HepG2 (cell line): Measurements from ENCODE around the gene PSME3IP1. TPM values are rescaled to one million over a fixed set of nuclear protein-coding genes. Genes with fewer than 3 reads are reported as not detected.
A peak's percentile ranks its signal among the peaks of the same experiment; 100 is the strongest.

Experiments
- CEBPG ChIP-seq: IDR thresholded peaks from 2 replicates; pipeline ENCODE4 v1.6.1; 2016
- GPN1 ChIP-seq: sonication (generic); formaldehyde crosslinking; IDR thresholded peaks from 2 replicates; pipeline ENCODE4 v1.5.1; 2020; ENCODE audit warnings: missing genetic modification reagents, borderline replicate concordance
- LCORL ChIP-seq, 2 experiments: fragments of 450-650 bp in 1 of 2; sonication (generic) in 1 of 2; formaldehyde crosslinking in 1 of 2; IDR thresholded peaks; 2 replicates each; pipeline versions ENCODE4 v1.5.0 to v1.6.1; 2017 to 2020; ENCODE audit warnings: antibody characterized with exemption in 1 of 2, missing genetic modification reagents in 1 of 2
- MXD4 ChIP-seq: IDR thresholded peaks from 2 replicates; pipeline ENCODE4 v1.6.1; 2016; ENCODE audit warnings: mild to moderate bottlenecking, missing biosample characterization, missing genetic modification reagents
- PAF1 ChIP-seq: IDR thresholded peaks from 2 replicates; pipeline ENCODE4 v1.6.1; 2016; ENCODE audit warnings: missing genetic modification reagents, missing compliant biosample characterization
- POLR2G ChIP-seq: fragments of 200-400 bp; formaldehyde crosslinking; IDR thresholded peaks from 2 replicates; pipeline ENCODE4 v1.6.1; 2018; ENCODE audit warnings: mild to moderate bottlenecking, low read depth, low read length, moderate library complexity
- RCOR2 ChIP-seq: IDR thresholded peaks from 2 replicates; pipeline ENCODE4 v1.6.1; 2016; ENCODE audit warnings: missing biosample characterization, missing genetic modification reagents
- TBP ChIP-seq: sonication (generic); formaldehyde crosslinking; IDR thresholded peaks from 2 replicates; pipeline ENCODE4 v1.5.0; 2020; ENCODE audit warnings: missing genetic modification reagents
- TBX3 ChIP-seq: fragments of 450-650 bp; IDR thresholded peaks from 2 replicates; pipeline ENCODE4 v1.6.1; 2017; ENCODE audit warnings: antibody characterized with exemption, mild to moderate bottlenecking, inconsistent platforms, borderline replicate concordance
- TEAD3 ChIP-seq: optimal IDR thresholded peaks from 2 replicates; pipeline ENCODE3; 2016; ENCODE audit warnings: borderline replicate concordance
- U2AF2 ChIP-seq: fragments of 200-400 bp; formaldehyde crosslinking; IDR thresholded peaks from 2 replicates; pipeline ENCODE4 v1.6.1; 2017; ENCODE audit warnings: low read depth, mild to moderate bottlenecking, low read length
- ZBTB42 ChIP-seq: sonication (generic); formaldehyde crosslinking; IDR thresholded peaks from 2 replicates; pipeline ENCODE4 v1.5.0; 2020; ENCODE audit warnings: mild to moderate bottlenecking, missing genetic modification reagents
- ZNF124 ChIP-seq: sonication (generic); formaldehyde crosslinking; IDR thresholded peaks from 2 replicates; pipeline ENCODE4 v1.4.0; 2020; ENCODE audit warnings: missing genetic modification reagents
- ZNF260 ChIP-seq: sonication (generic); formaldehyde crosslinking; IDR thresholded peaks from 2 replicates; pipeline ENCODE4 v1.4.0; 2020; ENCODE audit warnings: missing genetic modification reagents, low read depth, mild to moderate bottlenecking, borderline replicate concordance
- ZNF468 ChIP-seq: sonication (generic); formaldehyde crosslinking; IDR thresholded peaks from 2 replicates; pipeline ENCODE4 v1.8.0; 2022; ENCODE audit warnings: mild to moderate bottlenecking, moderate library complexity, missing genetic modification reagents
- ZNF616 ChIP-seq: sonication (generic); formaldehyde crosslinking; IDR thresholded peaks from 2 replicates; pipeline ENCODE4 v1.5.0; 2020; ENCODE audit warnings: low read depth, mild to moderate bottlenecking, missing genetic modification reagents
- ZNF619 ChIP-seq: sonication (generic); formaldehyde crosslinking; IDR thresholded peaks from 2 replicates; pipeline ENCODE4 v1.4.0; 2020; ENCODE audit warnings: mild to moderate bottlenecking, missing genetic modification reagents
- ZNF674 ChIP-seq: sonication (generic); formaldehyde crosslinking; IDR thresholded peaks from 2 replicates; pipeline ENCODE4 v1.5.0; 2020; ENCODE audit warnings: low read depth, mild to moderate bottlenecking, missing genetic modification reagents
- ZNF720 ChIP-seq: sonication (generic); formaldehyde crosslinking; IDR thresholded peaks from 2 replicates; pipeline ENCODE4 v1.4.0; 2020; ENCODE audit warnings: missing genetic modification reagents
- ZNF737 ChIP-seq: sonication (generic); formaldehyde crosslinking; IDR thresholded peaks from 2 replicates; pipeline ENCODE4 v1.5.0; 2020; ENCODE audit warnings: missing genetic modification reagents, mild to moderate bottlenecking, borderline replicate concordance
- polyA plus RNA-seq, 8 experiments: library from polyadenylated mRNA; depleted of rRNA in 3 of 8; stranded (reverse) in 7 of 8; unstranded in 1 of 8; fragments of >200 nt; fragmentation: Illumina TruSeq in 4 of 8; extraction: Trizol in 4 of 8; gene quantifications; 2 replicates each; pipeline versions ENCODE4 v1.2.1 to v1.2.3, GENCODE V29; 2011 to 2016; ENCODE audit warnings: low read depth in 4 of 8, missing spikeins in 1 of 8, mixed read lengths in 1 of 8; ENCODE audit not compliant: insufficient read depth in 1 of 8
- total RNA-seq, 5 experiments: library from RNA; depleted of rRNA; stranded (reverse); fragments of >200 nt; fragmentation: Illumina TruSeq; extraction: Trizol; gene quantifications; 2 replicates each; pipeline ENCODE4 v1.2.3, GENCODE V29; 2016; ENCODE audit warnings: low read depth in 1 of 5
- TF ChIP-seq, protein P1 (sequence below): sonication (generic); formaldehyde crosslinking; IDR thresholded peaks from 2 replicates; pipeline ENCODE4 v1.5.0; 2020; ENCODE audit warnings: mild to moderate bottlenecking, missing genetic modification reagents, borderline replicate concordance
- TF ChIP-seq, protein P2 (sequence below): sonication (generic); formaldehyde crosslinking; IDR thresholded peaks from 2 replicates; pipeline ENCODE4 v1.8.0; 2022; ENCODE audit warnings: missing genetic modification reagents, mild to moderate bottlenecking, moderate library complexity, borderline replicate concordance
- TF ChIP-seq, protein P3 (sequence below): sonication (generic); formaldehyde crosslinking; IDR thresholded peaks from 2 replicates; pipeline ENCODE4 v1.5.0; 2020; ENCODE audit warnings: mild to moderate bottlenecking, missing genetic modification reagents

Gene PSME3IP1
- total and polyA plus RNA-seq, 2 of the 13 experiments (the other 11 are each of a cell fraction or from before 2014, with no cell fraction given), result 90.8 to 99.8 TPM

DNA sequence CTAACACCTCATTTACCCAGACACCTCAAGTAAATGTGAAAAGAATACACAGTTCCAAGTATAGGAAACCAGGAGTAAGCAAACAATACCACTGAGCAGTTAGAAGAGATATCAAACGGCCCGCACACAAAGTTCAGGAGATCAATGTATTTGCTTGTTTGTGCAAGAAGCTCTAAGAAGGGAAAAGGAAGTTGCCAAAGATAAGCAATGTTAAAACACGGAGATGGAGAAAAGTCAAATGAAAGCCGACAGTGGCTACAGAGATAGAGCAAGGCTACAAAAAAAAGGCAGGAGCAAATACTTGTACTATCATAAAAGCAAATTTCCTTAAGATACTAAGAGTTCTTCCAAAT, 29.5 kb downstream of the PSME3IP1 start (continued):
- TF ChIP-seq, protein P1, sequence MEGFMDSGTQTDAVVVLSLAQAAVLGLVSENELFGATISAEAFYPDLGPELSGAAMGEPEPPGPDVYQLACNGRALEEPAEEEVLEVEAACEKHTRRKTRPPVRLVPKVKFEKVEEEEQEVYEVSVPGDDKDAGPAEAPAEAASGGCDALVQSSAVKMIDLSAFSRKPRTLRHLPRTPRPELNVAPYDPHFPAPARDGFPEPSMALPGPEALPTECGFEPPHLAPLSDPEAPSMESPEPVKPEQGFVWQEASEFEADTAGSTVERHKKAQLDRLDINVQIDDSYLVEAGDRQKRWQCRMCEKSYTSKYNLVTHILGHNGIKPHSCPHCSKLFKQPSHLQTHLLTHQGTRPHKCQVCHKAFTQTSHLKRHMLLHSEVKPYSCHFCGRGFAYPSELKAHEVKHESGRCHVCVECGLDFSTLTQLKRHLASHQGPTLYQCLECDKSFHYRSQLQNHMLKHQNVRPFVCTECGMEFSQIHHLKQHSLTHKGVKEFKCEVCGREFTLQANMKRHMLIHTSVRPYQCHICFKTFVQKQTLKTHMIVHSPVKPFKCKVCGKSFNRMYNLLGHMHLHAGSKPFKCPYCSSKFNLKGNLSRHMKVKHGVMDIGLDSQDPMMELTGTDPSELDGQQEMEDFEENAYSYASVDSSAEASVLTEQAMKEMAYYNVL (CRISPR knock-in tag), result peak; percentile 66; the same call in 1 of the 2 replicates
- TF ChIP-seq ZNF468 (CRISPR knock-in tag), result no peak
- TF ChIP-seq RCOR2 (CRISPR knock-in tag), result peak; percentile 54; the same call in 1 of the 2 replicates
- no peak; the same call in 1 of the 2 replicates for TF ChIP-seq TBX3
- TF ChIP-seq ZBTB42 (CRISPR knock-in tag), result no peak
- TF ChIP-seq LCORL (IDR thresholded peaks at IDR 0.05), result no peak
- peak; percentile 34; the same call in 1 of the 2 replicates for TF ChIP-seq LCORL (CRISPR knock-in tag; IDR thresholded peaks at IDR 0.05)
- TF ChIP-seq ZNF720, result no peak
- TF ChIP-seq ZNF737 (CRISPR knock-in tag), result no peak
- no peak for TF ChIP-seq ZNF674 (CRISPR knock-in tag)
- peak; percentile 37; the same call in 1 of the 2 replicates for TF ChIP-seq CEBPG (CRISPR knock-in tag)
- TF ChIP-seq TBP (CRISPR knock-in tag), result no peak
- TF ChIP-seq ZNF616, result no peak
- no peak for TF ChIP-seq GPN1 (CRISPR knock-in tag)
- TF ChIP-seq U2AF2, result no peak
- TF ChIP-seq ZNF124 (CRISPR knock-in tag), result peak; percentile 83; the same call in 1 of the 2 replicates
- TF ChIP-seq PAF1, result no peak
- no peak for TF ChIP-seq ZNF260
- TF ChIP-seq TEAD3 (CRISPR knock-in tag), result peak; percentile 36
- TF ChIP-seq, protein P2, sequence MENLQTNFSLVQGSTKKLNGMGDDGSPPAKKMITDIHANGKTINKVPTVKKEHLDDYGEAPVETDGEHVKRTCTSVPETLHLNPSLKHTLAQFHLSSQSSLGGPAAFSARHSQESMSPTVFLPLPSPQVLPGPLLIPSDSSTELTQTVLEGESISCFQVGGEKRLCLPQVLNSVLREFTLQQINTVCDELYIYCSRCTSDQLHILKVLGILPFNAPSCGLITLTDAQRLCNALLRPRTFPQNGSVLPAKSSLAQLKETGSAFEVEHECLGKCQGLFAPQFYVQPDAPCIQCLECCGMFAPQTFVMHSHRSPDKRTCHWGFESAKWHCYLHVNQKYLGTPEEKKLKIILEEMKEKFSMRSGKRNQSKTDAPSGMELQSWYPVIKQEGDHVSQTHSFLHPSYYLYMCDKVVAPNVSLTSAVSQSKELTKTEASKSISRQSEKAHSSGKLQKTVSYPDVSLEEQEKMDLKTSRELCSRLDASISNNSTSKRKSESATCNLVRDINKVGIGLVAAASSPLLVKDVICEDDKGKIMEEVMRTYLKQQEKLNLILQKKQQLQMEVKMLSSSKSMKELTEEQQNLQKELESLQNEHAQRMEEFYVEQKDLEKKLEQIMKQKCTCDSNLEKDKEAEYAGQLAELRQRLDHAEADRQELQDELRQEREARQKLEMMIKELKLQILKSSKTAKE (CRISPR knock-in tag), result 0 out of 2 replicates have a peak, but pooled peaks have one; percentile 32
- TF ChIP-seq POLR2G, result no peak
- TF ChIP-seq MXD4 (CRISPR knock-in tag), result no peak
- TF ChIP-seq, protein P3, sequence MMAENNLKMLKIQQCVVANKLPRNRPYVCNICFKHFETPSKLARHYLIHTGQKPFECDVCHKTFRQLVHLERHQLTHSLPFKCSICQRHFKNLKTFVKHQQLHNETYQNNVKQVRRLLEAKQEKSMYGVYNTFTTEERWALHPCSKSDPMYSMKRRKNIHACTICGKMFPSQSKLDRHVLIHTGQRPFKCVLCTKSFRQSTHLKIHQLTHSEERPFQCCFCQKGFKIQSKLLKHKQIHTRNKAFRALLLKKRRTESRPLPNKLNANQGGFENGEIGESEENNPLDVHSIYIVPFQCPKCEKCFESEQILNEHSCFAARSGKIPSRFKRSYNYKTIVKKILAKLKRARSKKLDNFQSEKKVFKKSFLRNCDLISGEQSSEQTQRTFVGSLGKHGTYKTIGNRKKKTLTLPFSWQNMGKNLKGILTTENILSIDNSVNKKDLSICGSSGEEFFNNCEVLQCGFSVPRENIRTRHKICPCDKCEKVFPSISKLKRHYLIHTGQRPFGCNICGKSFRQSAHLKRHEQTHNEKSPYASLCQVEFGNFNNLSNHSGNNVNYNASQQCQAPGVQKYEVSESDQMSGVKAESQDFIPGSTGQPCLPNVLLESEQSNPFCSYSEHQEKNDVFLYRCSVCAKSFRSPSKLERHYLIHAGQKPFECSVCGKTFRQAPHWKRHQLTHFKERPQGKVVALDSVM (CRISPR knock-in tag), result no peak
- TF ChIP-seq ZNF619, result no peak
